Neural progenitor cell (in vitro differentiated cells): ENCODE data around the gene ADRA2A. TPM values are rescaled to one million over a fixed set of nuclear protein-coding genes. Genes with fewer than 3 reads are reported as not detected.

Experiments used
- DNase-seq: peaks from one replicate; pipeline ENCODE4 v3.0.0-alpha.2; 2016; ENCODE audit warnings: low spot score
- H2AFZ ChIP-seq: fragments of 200-600 bp; sonication (generic); replicated peaks from 2 replicates; pipeline ENCODE4 v1.6.1; 2016; ENCODE audit warnings: antibody characterized with exemption
- H3F3A ChIP-seq: fragments of 200-600 bp; sonication (generic); 2 replicates; pipeline ENCODE4 v1.6.1; 2016; ENCODE audit warnings: antibody characterized with exemption, low read depth
- H3K27ac ChIP-seq: fragments of 200-600 bp; sonication (generic); 2 replicates; pipeline ENCODE4 v1.5.1; 2016; ENCODE audit warnings: mild to moderate bottlenecking
- H3K27me3 ChIP-seq: fragments of 200-600 bp; sonication (generic); 2 replicates; pipeline ENCODE4 v1.6.1; 2016; ENCODE audit warnings: mild to moderate bottlenecking, moderate library complexity
- H3K36me3 ChIP-seq: fragments of 200-600 bp; sonication (generic); 2 replicates; pipeline ENCODE4 v1.5.1; 2016
- H3K4me1 ChIP-seq: fragments of 200-600 bp; sonication (generic); 2 replicates; pipeline ENCODE4 v1.6.1; 2016; ENCODE audit warnings: mixed run types
- H3K4me2 ChIP-seq: fragments of 200-600 bp; sonication (generic); 2 replicates; pipeline ENCODE4 v1.6.1; 2016
- H3K4me3 ChIP-seq: fragments of 200-600 bp; sonication (generic); 2 replicates; pipeline ENCODE4 v1.5.1; 2016
- H3K79me2 ChIP-seq: fragments of 200-600 bp; sonication (generic); 2 replicates; pipeline ENCODE4 v1.6.1; 2016; ENCODE audit warnings: low read depth
- H3K9ac ChIP-seq: fragments of 200-600 bp; sonication (generic); 2 replicates; pipeline ENCODE4 v1.6.1; 2016
- H3K9me3 ChIP-seq: fragments of 200-600 bp; sonication (generic); 2 replicates; pipeline ENCODE4 v1.5.1; 2016; ENCODE audit warnings: low read depth
- H4K20me1 ChIP-seq: fragments of 200-600 bp; sonication (generic); 2 replicates; pipeline ENCODE4 v1.6.1; 2016; ENCODE audit warnings: low read depth
- H3K27ac Mint-ChIP-seq: 3 replicates; pipeline ENCODE4 v1.8.0; 2021; ENCODE audit warnings: mixed read lengths
- H3K27me3 Mint-ChIP-seq: 2 replicates; pipeline ENCODE4 v1.8.0; 2022; ENCODE audit warnings: low read depth, mild to moderate bottlenecking, inconsistent platforms, moderate library complexity, mixed read lengths; ENCODE audit not compliant: insufficient read depth
- H3K36me3 Mint-ChIP-seq: 3 replicates; pipeline ENCODE4 v1.8.0; 2021; ENCODE audit warnings: mixed read lengths
- H3K4me1 Mint-ChIP-seq: 3 replicates; pipeline ENCODE4 v1.8.0; 2021; ENCODE audit warnings: mixed read lengths
- H3K4me3 Mint-ChIP-seq: 3 replicates; pipeline ENCODE4 v1.8.0; 2021; ENCODE audit warnings: mild to moderate bottlenecking, moderate library complexity, mixed read lengths
- H3K9me3 Mint-ChIP-seq: 3 replicates; pipeline ENCODE4 v1.8.0; 2020; ENCODE audit warnings: mixed read lengths
- CTCF ChIP-seq: fragments of 200-600 bp; sonication (generic); IDR thresholded peaks from 2 replicates; pipeline ENCODE4 v1.5.1; 2017; ENCODE audit warnings: antibody characterized with exemption, mild to moderate bottlenecking
- EZH2 ChIP-seq: fragments of 200-600 bp; sonication (generic); IDR thresholded peaks from 2 replicates; pipeline ENCODE4 v1.6.1; 2017; ENCODE audit warnings: antibody characterized with exemption, mild to moderate bottlenecking, moderate library complexity
- EZH2phosphoT487 ChIP-seq: fragments of 200-600 bp; sonication (generic); IDR thresholded peaks from 2 replicates; pipeline ENCODE4 v1.6.1; 2017; ENCODE audit warnings: antibody characterized with exemption
- total RNA-seq: library from RNA; depleted of rRNA; stranded (reverse); fragments of >200 nt; gene quantifications from 2 replicates; pipeline ENCODE4 v1.2.3, GENCODE V29; 2015; ENCODE audit warnings: low replicate concordance

Gene ADRA2A
- total RNA-seq, 1 donor from 2014 or later, result not detected

- Histone ChIP-seq H2AFZ (no peak overlapping the region), H3K4me1 (no peaks in the 10 kb centered on the region), H3K36me3 (no peaks in the 10 kb centered on the region), H3K4me3 (no peak overlapping the region), H3K4me2 (no peak overlapping the region), H3K9me3 (no peaks in the 10 kb centered on the region), H3K9ac (no peak overlapping the region), H3F3A (no peaks in the 10 kb centered on the region), H3K79me2 (no peaks in the 10 kb centered on the region), H4K20me1 (no peaks in the 10 kb centered on the region), H3K27me3 (no peaks in the 10 kb centered on the region), H3K27ac (no peak overlapping the region)
- no peaks in the 10 kb centered on the region for H3K36me3 Mint-ChIP-seq
- TF ChIP-seq EZH2 (no peak), CTCF (no peak), EZH2phosphoT487 (no peak)
- DNase-seq, result no peak
- no peaks in the 10 kb centered on the region for H3K27me3 Mint-ChIP-seq
- no peak overlapping the region for H3K4me3 Mint-ChIP-seq
- no peaks in the 10 kb centered on the region for H3K4me1 Mint-ChIP-seq
- no peaks in the 10 kb centered on the region for H3K9me3 Mint-ChIP-seq
- peak overlapping the region; percentile 64 for H3K27ac Mint-ChIP-seq
These were observed 37.3 kb downstream of the ADRA2A start for GRCh38 chr10:111113961-111114757.

GRCh38 chr10:111114758-111115500 is 38.1 kb downstream of the ADRA2A start:
- no peaks in the 10 kb centered on the region for H3K9me3 ChIP-seq
- H3K79me2 ChIP-seq, result no peaks in the 10 kb centered on the region
- no peaks in the 10 kb centered on the region for H3K4me1 Mint-ChIP-seq
- no peak overlapping the region for H3K4me3 Mint-ChIP-seq
- no peak overlapping the region for H3K4me3 ChIP-seq
- no peaks in the 10 kb centered on the region for H3K27me3 Mint-ChIP-seq
- H3K9ac ChIP-seq, result no peak overlapping the region
- H3K27me3 ChIP-seq, result no peaks in the 10 kb centered on the region
- no peaks in the 10 kb centered on the region for H3K36me3 ChIP-seq
- H3K27ac ChIP-seq, result no peak overlapping the region
- TF ChIP-seq EZH2phosphoT487 (no peak), EZH2 (no peak), CTCF (no peak)
- no peak overlapping the region for H2AFZ ChIP-seq
- H3F3A ChIP-seq, result no peaks in the 10 kb centered on the region
- no peaks in the 10 kb centered on the region for H3K36me3 Mint-ChIP-seq
- no peak overlapping the region for H3K4me2 ChIP-seq
- H3K27ac Mint-ChIP-seq, result peak overlapping the region; percentile 64
- no peak for DNase-seq
- no peaks in the 10 kb centered on the region for H3K9me3 Mint-ChIP-seq
- no peaks in the 10 kb centered on the region for H4K20me1 ChIP-seq
- no peaks in the 10 kb centered on the region for H3K4me1 ChIP-seq

GRCh38 chr10:111116211-111116610 is 39.4 kb downstream of the ADRA2A start:
- H3K4me3 ChIP-seq, result no peak overlapping the region
- H3K4me1 Mint-ChIP-seq, result no peaks in the 10 kb centered on the region
- H2AFZ ChIP-seq, result no peak overlapping the region
- no peak overlapping the region for H3K9ac ChIP-seq
- H3K9me3 ChIP-seq, result no peaks in the 10 kb centered on the region
- no peaks in the 10 kb centered on the region for H3F3A ChIP-seq
- H3K36me3 Mint-ChIP-seq, result no peaks in the 10 kb centered on the region
- DNase-seq, result no peak
- no peaks in the 10 kb centered on the region for H3K27me3 ChIP-seq
- no peak overlapping the region for H3K27ac Mint-ChIP-seq
- H3K79me2 ChIP-seq, result no peaks in the 10 kb centered on the region
- no peak overlapping the region for H3K27ac ChIP-seq
- H3K4me2 ChIP-seq, result no peak overlapping the region
- TF ChIP-seq EZH2 (no peak), CTCF (no peak), EZH2phosphoT487 (no peak)
- H3K4me3 Mint-ChIP-seq, result no peak overlapping the region
- no peaks in the 10 kb centered on the region for H3K9me3 Mint-ChIP-seq
- no peaks in the 10 kb centered on the region for H3K36me3 ChIP-seq
- no peaks in the 10 kb centered on the region for H4K20me1 ChIP-seq
- H3K27me3 Mint-ChIP-seq, result no peaks in the 10 kb centered on the region
- no peaks in the 10 kb centered on the region for H3K4me1 ChIP-seq
